Type B pancreatic cell (in vitro differentiated cells): ENCODE measurements around the gene TLCD4. TPM values are rescaled to one million over a fixed set of nuclear protein-coding genes. Genes with fewer than 3 reads are reported as not detected.

Source experiments
- DNase-seq: peaks from one replicate; pipeline ENCODE4 v3.0.0; 2021; ENCODE audit warnings: mixed read lengths; ENCODE audit not compliant: unreplicated experiment; ENCODE audit errors: extremely low spot score
- H3K27ac Mint-ChIP-seq: 2 replicates; pipeline ENCODE4 v1.8.0; 2021; ENCODE audit warnings: mild to moderate bottlenecking, mixed read lengths
- H3K27me3 Mint-ChIP-seq: 2 replicates; pipeline ENCODE4 v1.8.0; 2021; ENCODE audit warnings: mixed read lengths
- H3K36me3 Mint-ChIP-seq: 2 replicates; pipeline ENCODE4 v1.8.0; 2021; ENCODE audit warnings: mixed read lengths
- H3K4me1 Mint-ChIP-seq: one replicate; pipeline ENCODE4 v1.8.0; 2021; ENCODE audit warnings: mixed read lengths; ENCODE audit not compliant: unreplicated experiment
- H3K4me3 Mint-ChIP-seq: 2 replicates; pipeline ENCODE4 v1.8.0; 2021; ENCODE audit warnings: mild to moderate bottlenecking, mixed read lengths
- H3K9me3 Mint-ChIP-seq: 2 replicates; pipeline ENCODE4 v1.8.0; 2021; ENCODE audit warnings: mixed read lengths
- total RNA-seq: library from RNA; stranded (reverse); gene quantifications from 2 replicates; pipeline ENCODE4 v1.2.1, GENCODE V29; 2021; ENCODE audit warnings: low replicate concordance
- TF ChIP-seq, protein P1 (sequence below): fragments of 200-600 bp; sonication (generic); conservative IDR thresholded peaks from 2 replicates; pipeline ENCODE4 v1.5.0; 2021; ENCODE audit warnings: antibody characterized with exemption, mild to moderate bottlenecking

Gene TLCD4
- total RNA-seq, 1 donor from 2014 or later = 6.9 TPM

- no peak for DNase-seq
- Mint-ChIP-seq H3K27ac (peak overlapping the region; percentile 92), H3K36me3 (no peaks in the 10 kb centered on the region), H3K4me1 (peaks cover 27% of the 10 kb centered on the region), H3K9me3 (no peaks in the 10 kb centered on the region), H3K4me3 (peak overlapping the region; percentile 99), H3K27me3 (no peaks in the 10 kb centered on the region)
- TF ChIP-seq, protein P1, sequence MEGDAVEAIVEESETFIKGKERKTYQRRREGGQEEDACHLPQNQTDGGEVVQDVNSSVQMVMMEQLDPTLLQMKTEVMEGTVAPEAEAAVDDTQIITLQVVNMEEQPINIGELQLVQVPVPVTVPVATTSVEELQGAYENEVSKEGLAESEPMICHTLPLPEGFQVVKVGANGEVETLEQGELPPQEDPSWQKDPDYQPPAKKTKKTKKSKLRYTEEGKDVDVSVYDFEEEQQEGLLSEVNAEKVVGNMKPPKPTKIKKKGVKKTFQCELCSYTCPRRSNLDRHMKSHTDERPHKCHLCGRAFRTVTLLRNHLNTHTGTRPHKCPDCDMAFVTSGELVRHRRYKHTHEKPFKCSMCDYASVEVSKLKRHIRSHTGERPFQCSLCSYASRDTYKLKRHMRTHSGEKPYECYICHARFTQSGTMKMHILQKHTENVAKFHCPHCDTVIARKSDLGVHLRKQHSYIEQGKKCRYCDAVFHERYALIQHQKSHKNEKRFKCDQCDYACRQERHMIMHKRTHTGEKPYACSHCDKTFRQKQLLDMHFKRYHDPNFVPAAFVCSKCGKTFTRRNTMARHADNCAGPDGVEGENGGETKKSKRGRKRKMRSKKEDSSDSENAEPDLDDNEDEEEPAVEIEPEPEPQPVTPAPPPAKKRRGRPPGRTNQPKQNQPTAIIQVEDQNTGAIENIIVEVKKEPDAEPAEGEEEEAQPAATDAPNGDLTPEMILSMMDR = no peak
Measured at GRCh38 chr1:95072117-95072516, 45.0 kb upstream of the TLCD4 start.

GRCh38 chr1:95072532-95073419 is 44.4 kb upstream of the TLCD4 start, which contains the start of gene ALG14:
TSS of gene ALG14 (minus strand) at chr1:95072951. CDS start at chr1:95072898, 53 bp downstream.
- peaks cover 20% of the 10 kb centered on the region for H3K4me1 Mint-ChIP-seq
- peak within 1 kb of the TSS; percentile 92 for H3K27ac Mint-ChIP-seq
- no peaks in the 10 kb centered on the region for H3K27me3 Mint-ChIP-seq
- DNase-seq = peak; percentile 92
- H3K9me3 Mint-ChIP-seq = no peaks in the 10 kb centered on the region
- H3K4me3 Mint-ChIP-seq = peak within 1 kb of the TSS; percentile 99
- H3K36me3 Mint-ChIP-seq = no peaks in the 10 kb centered on the region
- TF ChIP-seq, protein P1 = no peak

DNA sequence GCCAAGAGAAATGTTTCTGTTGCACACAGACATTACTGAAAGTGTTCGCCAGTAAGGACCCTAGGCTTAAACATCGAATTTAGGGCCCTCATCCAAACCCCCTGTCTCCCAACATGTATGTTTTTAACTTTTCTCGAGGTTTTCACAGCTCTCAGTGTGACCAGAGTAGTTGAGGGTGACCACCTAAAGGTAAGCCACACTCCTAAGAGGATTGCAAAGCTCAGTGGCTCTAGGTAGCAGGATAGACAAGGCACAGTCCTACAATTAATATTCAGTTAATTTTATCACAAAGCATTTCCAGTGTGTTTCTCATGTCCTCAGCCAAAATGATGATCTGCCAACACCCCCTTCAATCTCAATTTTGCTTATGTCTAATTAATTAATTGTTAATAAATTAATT is 43.7 kb upstream of the TLCD4 start:
- TF ChIP-seq, protein P1 = no peak
- Mint-ChIP-seq H3K27me3 (no peaks in the 10 kb centered on the region), H3K36me3 (no peaks in the 10 kb centered on the region), H3K4me1 (peaks cover 18% of the 10 kb centered on the region), H3K4me3 (peak overlapping the region; percentile 99), H3K9me3 (no peaks in the 10 kb centered on the region), H3K27ac (peak overlapping the region; percentile 92)
- no peak for DNase-seq

GRCh38 chr1:95076034-95076433 is 41.1 kb upstream of the TLCD4 start:
- H3K27me3 Mint-ChIP-seq = no peaks in the 10 kb centered on the region
- H3K9me3 Mint-ChIP-seq = no peaks in the 10 kb centered on the region
- TF ChIP-seq, protein P1 = no peak
- no peak overlapping the region for H3K27ac Mint-ChIP-seq
- no peak for DNase-seq
- no peaks in the 10 kb centered on the region for H3K36me3 Mint-ChIP-seq
- no peak overlapping the region for H3K4me3 Mint-ChIP-seq
- H3K4me1 Mint-ChIP-seq = peaks cover 8% of the 10 kb centered on the region

- H3K27ac Mint-ChIP-seq = no peak overlapping the region
- H3K9me3 Mint-ChIP-seq = no peaks in the 10 kb centered on the region
- H3K4me1 Mint-ChIP-seq = no peaks in the 10 kb centered on the region
- TF ChIP-seq, protein P1 = no peak
- DNase-seq = no peak
- H3K4me3 Mint-ChIP-seq = no peak overlapping the region
- H3K36me3 Mint-ChIP-seq = no peaks in the 10 kb centered on the region
- H3K27me3 Mint-ChIP-seq = no peaks in the 10 kb centered on the region
Measured at GRCh38 chr1:95080446-95080845, 36.7 kb upstream of the TLCD4 start.
